GM23248 (cell line): ENCODE results near the gene YEATS2. TPM values are rescaled to one million over a fixed set of nuclear protein-coding genes. Genes with fewer than 3 reads are reported as not detected.

Source experiments
- DNase-seq: peaks from one replicate; pipeline ENCODE4 v3.0.0-alpha.2; 2015
- H2AFZ ChIP-seq: fragments of 200-600 bp; sonication (generic); 2 replicates; pipeline ENCODE4 v1.6.1; 2016; ENCODE audit warnings: antibody characterized with exemption
- H3F3A ChIP-seq: fragments of 200-600 bp; sonication (generic); 2 replicates; pipeline ENCODE4 v1.6.1; 2016; ENCODE audit warnings: mild to moderate bottlenecking, antibody characterized with exemption, mixed run types; ENCODE audit not compliant: insufficient read depth
- H3K27ac ChIP-seq: fragments of 200-600 bp; sonication (generic); 2 replicates; pipeline ENCODE4 v1.5.1; 2016; ENCODE audit warnings: mild to moderate bottlenecking
- H3K27me3 ChIP-seq: fragments of 200-600 bp; sonication (generic); replicated peaks from 2 replicates; pipeline ENCODE4 v1.6.1; 2016; ENCODE audit warnings: mild to moderate bottlenecking; ENCODE audit not compliant: insufficient read depth
- H3K36me3 ChIP-seq: fragments of 200-600 bp; sonication (generic); 2 replicates; pipeline ENCODE4 v1.6.1; 2016; ENCODE audit warnings: low read depth, mild to moderate bottlenecking
- H3K4me1 ChIP-seq: fragments of 200-600 bp; sonication (generic); 2 replicates; pipeline ENCODE4 v1.6.1; 2016; ENCODE audit warnings: mild to moderate bottlenecking; ENCODE audit not compliant: insufficient read depth
- H3K4me2 ChIP-seq: fragments of 200-600 bp; sonication (generic); one replicate; pipeline ENCODE4 v1.6.1; 2016; ENCODE audit warnings: mild to moderate bottlenecking; ENCODE audit not compliant: unreplicated experiment
- H3K4me3 ChIP-seq: fragments of 200-600 bp; sonication (generic); 2 replicates; pipeline ENCODE4 v1.5.1; 2016; ENCODE audit warnings: mild to moderate bottlenecking
- H3K79me2 ChIP-seq: fragments of 200-600 bp; sonication (generic); 2 replicates; pipeline ENCODE4 v1.6.1; 2016; ENCODE audit warnings: mild to moderate bottlenecking; ENCODE audit not compliant: insufficient read depth
- H3K9ac ChIP-seq: fragments of 200-600 bp; sonication (generic); 2 replicates; pipeline ENCODE4 v1.6.1; 2016; ENCODE audit warnings: mild to moderate bottlenecking
- H3K9me2 ChIP-seq: fragments of 200-600 bp; sonication (generic); 2 replicates; pipeline ENCODE4 v1.6.1; 2016; ENCODE audit warnings: mixed run types, mild to moderate bottlenecking, moderate library complexity; ENCODE audit not compliant: insufficient read depth
- H3K9me3 ChIP-seq: fragments of 200-600 bp; sonication (generic); one replicate; pipeline ENCODE4 v1.6.1; 2017; ENCODE audit warnings: low read depth
- H4K20me1 ChIP-seq: fragments of 200-600 bp; sonication (generic); 2 replicates; pipeline ENCODE4 v1.6.0; 2016; ENCODE audit not compliant: insufficient read depth
- EZH2 ChIP-seq: fragments of 200-600 bp; sonication (generic); IDR thresholded peaks from 2 replicates; pipeline ENCODE4 v1.6.1; 2018; ENCODE audit warnings: antibody characterized with exemption, mild to moderate bottlenecking; ENCODE audit not compliant: insufficient read depth, poor library complexity, severe bottlenecking
- EZH2phosphoT487 ChIP-seq: fragments of 200-600 bp; sonication (generic); IDR thresholded peaks from 2 replicates; pipeline ENCODE4 v1.6.1; 2018; ENCODE audit warnings: antibody characterized with exemption, moderate library complexity, mild to moderate bottlenecking, low read depth; ENCODE audit not compliant: insufficient read depth
- WGBS, 2 experiments: methylation state at CpG; one replicate each; pipeline ENCODE4 v1.1.6; 2015 to 2017; ENCODE audit warnings: low lambda C conversion rate in 2 of 2, low coverage in 1 of 2; ENCODE audit errors: missing lambda C conversion rate in 2 of 2; 5-methylcytosine and 5-hydroxymethylcytosine counted together
- in situ Hi-C: fragments of 300-500 bp; cut with MboI; formaldehyde crosslinking; loops from 2 replicates; pipeline ENCODE4 v1.15.0; 2020
- polyA plus RNA-seq: library from polyadenylated mRNA; unstranded; fragments of >200 nt; fragmentation: Nextera tagmentation; extraction: Ambion mirVana; gene quantifications from 2 replicates; pipeline ENCODE4 v1.2.1, GENCODE V29; 2016
- total RNA-seq: library from RNA; depleted of rRNA; stranded (reverse); fragments of >200 nt; shearing (Covaris generic); gene quantifications from 2 replicates; pipeline ENCODE4 v1.2.3, GENCODE V29; 2014

YEATS2 gene
- total and polyA plus RNA-seq, 2 experiments from 2014 or later: 14.0 to 34.7 TPM

GRCh38 chr3:183818041-183818620 lies 120.5 kb downstream of the YEATS2 start:
- no peak overlapping the region for H2AFZ ChIP-seq
- no peak overlapping the region for H3K27ac ChIP-seq
- H3K9ac ChIP-seq: no peak overlapping the region
- DNase-seq: no peak
- no peaks in the 10 kb centered on the region for H4K20me1 ChIP-seq
- in situ Hi-C loops: no loop called here
- TF ChIP-seq EZH2: no peak
- no peak for TF ChIP-seq EZH2phosphoT487
- H3K4me2 ChIP-seq: no peak overlapping the region
- no peaks in the 10 kb centered on the region for H3F3A ChIP-seq
- H3K9me3 ChIP-seq: no peaks in the 10 kb centered on the region
- no peaks in the 10 kb centered on the region for H3K4me1 ChIP-seq
- H3K9me2 ChIP-seq: no peaks in the 10 kb centered on the region
- H3K79me2 ChIP-seq: no peaks in the 10 kb centered on the region
- no peaks in the 10 kb centered on the region for H3K27me3 ChIP-seq
- 75 to 79% methylated on average over 14 of the region's 14 CpGs for WGBS, 2 experiments
- H3K36me3 ChIP-seq: no peaks in the 10 kb centered on the region
- H3K4me3 ChIP-seq: no peak overlapping the region

GRCh38 chr3:183818706-183819624 lies 121.4 kb downstream of the YEATS2 start:
- H3K4me2 ChIP-seq: no peak overlapping the region
- H3K36me3 ChIP-seq: no peaks in the 10 kb centered on the region
- no peak overlapping the region for H3K27ac ChIP-seq
- no peaks in the 10 kb centered on the region for H3K9me2 ChIP-seq
- H2AFZ ChIP-seq: no peak overlapping the region
- 83 to 89% methylated on average over 23 to 25 of the region's 25 CpGs for WGBS, 2 experiments
- no peaks in the 10 kb centered on the region for H3K9me3 ChIP-seq
- no peak overlapping the region for H3K9ac ChIP-seq
- DNase-seq: no peak
- H3K79me2 ChIP-seq: no peaks in the 10 kb centered on the region
- H3F3A ChIP-seq: no peaks in the 10 kb centered on the region
- no peak overlapping the region for H3K4me3 ChIP-seq
- in situ Hi-C loops: no loop called here
- H3K4me1 ChIP-seq: no peaks in the 10 kb centered on the region
- H3K27me3 ChIP-seq: no peaks in the 10 kb centered on the region
- no peaks in the 10 kb centered on the region for H4K20me1 ChIP-seq
- TF ChIP-seq EZH2 (no peak), EZH2phosphoT487 (no peak)

- WGBS, 2 experiments: 74 to 78% methylated on average over 6 of the region's 6 CpGs
- in situ Hi-C loops: no loop called here
These were observed 122.2 kb downstream of the YEATS2 start for GRCh38 chr3:183819831-183820230.

GRCh38 chr3:183822631-183823030 lies 125.0 kb downstream of the YEATS2 start:
- Histone ChIP-seq H3K9me2 (no peaks in the 10 kb centered on the region), H3K4me1 (no peaks in the 10 kb centered on the region), H3K79me2 (no peaks in the 10 kb centered on the region), H3K36me3 (no peaks in the 10 kb centered on the region), H4K20me1 (no peaks in the 10 kb centered on the region), H3K4me3 (no peak overlapping the region), H3K27me3 (no peaks in the 10 kb centered on the region), H3K9me3 (no peaks in the 10 kb centered on the region), H2AFZ (no peak overlapping the region), H3K9ac (no peak overlapping the region), H3F3A (peaks cover 8% of the 10 kb centered on the region), H3K4me2 (no peak overlapping the region), H3K27ac (no peak overlapping the region)
- no peak for TF ChIP-seq EZH2
- no peak for TF ChIP-seq EZH2phosphoT487
- in situ Hi-C loops: no loop called here
- no peak for DNase-seq
- WGBS, 2 experiments: 93 to 94% methylated on average over 13 of the region's 13 CpGs

More at GRCh38 chr3:183819831-183820230, 122.2 kb downstream of the YEATS2 start:
- H2AFZ ChIP-seq: no peak overlapping the region
- H3K9me2 ChIP-seq: no peaks in the 10 kb centered on the region
- no peaks in the 10 kb centered on the region for H3K4me1 ChIP-seq
- H4K20me1 ChIP-seq: no peaks in the 10 kb centered on the region
- no peak overlapping the region for H3K27ac ChIP-seq
- H3K9me3 ChIP-seq: no peaks in the 10 kb centered on the region
- H3K36me3 ChIP-seq: no peaks in the 10 kb centered on the region
- no peaks in the 10 kb centered on the region for H3K79me2 ChIP-seq
- H3K9ac ChIP-seq: no peak overlapping the region
- H3K27me3 ChIP-seq: no peaks in the 10 kb centered on the region
- no peaks in the 10 kb centered on the region for H3F3A ChIP-seq
- H3K4me2 ChIP-seq: no peak overlapping the region
- no peak overlapping the region for H3K4me3 ChIP-seq
- TF ChIP-seq EZH2phosphoT487 (no peak), EZH2 (no peak)
- no peak for DNase-seq
